CD4-positive, alpha-beta T cell treated with Interleukin-15 for 1 hour (primary cell): Measurements from ENCODE around the gene LUC7L3.
A peak's percentile ranks its signal among the peaks of the same experiment; 100 is the strongest.
"Not testable (repeated sequence)": the region's sequence is repeated elsewhere in the genome, so short reads cannot be mapped to it uniquely, and the experiment has no call there.

Experiments used
- DNase-seq: peaks from one replicate; pipeline ENCODE4 v3.0.0-alpha.2; 2020

Gene LUC7L3

GRCh38 chr17:50790618-50791017, 71.2 kb downstream of the LUC7L3 start:
- DNase-seq, result no peak

GRCh38 chr17:50792132-50792531, 72.7 kb downstream of the LUC7L3 start:
- DNase-seq, result no peak

GRCh38 chr17:50793007-50793406, 73.6 kb downstream of the LUC7L3 start:
- peak; percentile 23 for DNase-seq

GRCh38 chr17:50794361-50794760, 75.0 kb downstream of the LUC7L3 start:
- DNase-seq, result no peak

- no peak for DNase-seq
Observed at GRCh38 chr17:50797135-50797810, 77.9 kb downstream of the LUC7L3 start.

GRCh38 chr17:50798424-50799288, 79.3 kb downstream of the LUC7L3 start:
- no peak for DNase-seq

GRCh38 chr17:50799582-50799981, 80.2 kb downstream of the LUC7L3 start:
- no peak for DNase-seq

GRCh38 chr17:50800196-50800700, 80.8 kb downstream of the LUC7L3 start:
- DNase-seq, result no peak

- no peak for DNase-seq
Observed at GRCh38 chr17:50802609-50803571, 83.5 kb downstream of the LUC7L3 start.

- no peak for DNase-seq
Observed at GRCh38 chr17:50803676-50804075, 84.3 kb downstream of the LUC7L3 start.

- DNase-seq, result not testable (repeated sequence)
Observed at GRCh38 chr17:50804749-50805475, 85.5 kb downstream of the LUC7L3 start.

GRCh38 chr17:50805486-50805885, 86.1 kb downstream of the LUC7L3 start:
- DNase-seq, result no peak
